ENCODE data around the gene PP2D1. TPM values are rescaled to one million over a fixed set of nuclear protein-coding genes. Genes with fewer than 3 reads are reported as not detected.

The PP2D1 gene
- total and polyA plus RNA-seq, 9 of the 15 experiments (the other 6 are each of a cell fraction or from before 2014, with no cell fraction given), result 0.07 to 0.10 TPM; not detected in 7

DNA sequence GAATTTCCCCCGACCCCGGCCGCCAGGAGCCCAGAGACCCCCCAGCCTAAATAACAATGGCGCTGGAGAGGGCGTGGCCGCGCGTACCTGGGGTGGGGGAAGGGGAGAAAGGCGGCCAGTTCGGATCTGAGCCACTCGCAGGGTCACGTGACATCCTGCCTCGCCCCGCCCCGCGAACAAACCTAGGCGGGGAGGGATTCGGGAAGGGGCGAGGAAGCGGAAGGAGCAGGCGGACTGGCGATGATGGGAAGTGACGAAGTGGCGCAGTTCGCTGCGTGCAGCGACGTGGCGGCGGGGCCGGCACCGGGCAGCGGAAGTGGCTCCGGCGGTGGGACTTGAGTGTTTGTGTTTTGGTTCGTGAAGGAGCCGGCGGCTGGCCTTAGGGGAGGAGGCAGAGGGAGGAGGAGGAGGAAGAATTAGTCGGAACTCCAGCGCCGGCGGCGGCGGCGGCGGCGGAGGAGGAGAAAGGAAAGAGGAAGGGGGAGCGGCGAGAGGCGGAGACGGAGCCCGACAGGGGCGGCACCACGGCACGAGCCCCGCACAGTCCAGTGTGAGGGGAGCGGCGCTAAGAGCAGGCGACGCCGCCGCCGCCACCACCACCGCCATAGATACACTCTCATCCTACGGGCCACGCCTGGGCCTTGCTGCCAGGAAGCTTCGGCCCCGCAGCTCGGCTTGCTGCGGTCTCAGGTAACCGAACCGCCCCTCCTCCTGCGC is 65.1 kb downstream of the PP2D1 start, which contains the start of gene RAB5A (continued):
- TF ChIP-seq SIRT6 (IDR thresholded peaks at IDR 0.05; ENCODE audit: low read depth, low read length), result no peak
- peak; percentile 34; the same call in 1 of the 2 replicates for TF ChIP-seq SMARCA4 (IDR thresholded peaks at IDR 0.05)
- TF ChIP-seq, protein P1, sequence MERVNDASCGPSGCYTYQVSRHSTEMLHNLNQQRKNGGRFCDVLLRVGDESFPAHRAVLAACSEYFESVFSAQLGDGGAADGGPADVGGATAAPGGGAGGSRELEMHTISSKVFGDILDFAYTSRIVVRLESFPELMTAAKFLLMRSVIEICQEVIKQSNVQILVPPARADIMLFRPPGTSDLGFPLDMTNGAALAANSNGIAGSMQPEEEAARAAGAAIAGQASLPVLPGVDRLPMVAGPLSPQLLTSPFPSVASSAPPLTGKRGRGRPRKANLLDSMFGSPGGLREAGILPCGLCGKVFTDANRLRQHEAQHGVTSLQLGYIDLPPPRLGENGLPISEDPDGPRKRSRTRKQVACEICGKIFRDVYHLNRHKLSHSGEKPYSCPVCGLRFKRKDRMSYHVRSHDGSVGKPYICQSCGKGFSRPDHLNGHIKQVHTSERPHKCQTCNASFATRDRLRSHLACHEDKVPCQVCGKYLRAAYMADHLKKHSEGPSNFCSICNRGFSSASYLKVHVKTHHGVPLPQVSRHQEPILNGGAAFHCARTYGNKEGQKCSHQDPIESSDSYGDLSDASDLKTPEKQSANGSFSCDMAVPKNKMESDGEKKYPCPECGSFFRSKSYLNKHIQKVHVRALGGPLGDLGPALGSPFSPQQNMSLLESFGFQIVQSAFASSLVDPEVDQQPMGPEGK (CRISPR knock-in tag; IDR thresholded peaks at IDR 0.05; ENCODE audit: borderline replicate concordance), result no peak
- TF ChIP-seq, protein P2, sequence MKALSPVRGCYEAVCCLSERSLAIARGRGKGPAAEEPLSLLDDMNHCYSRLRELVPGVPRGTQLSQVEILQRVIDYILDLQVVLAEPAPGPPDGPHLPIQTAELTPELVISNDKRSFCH (CRISPR knock-in tag; IDR thresholded peaks at IDR 0.05), result no peak
- TF ChIP-seq, protein P2 (tag; IDR thresholded peaks at IDR 0.05), result no peak; the same call in 1 of the 2 replicates
- TF ChIP-seq HEY1 (CRISPR knock-in tag; IDR thresholded peaks at IDR 0.05; ENCODE audit: borderline replicate concordance), result no peak
- no peak for TF ChIP-seq NFIX (CRISPR knock-in tag; IDR thresholded peaks at IDR 0.05; ENCODE audit: low read depth)
- peak; percentile 2; the same call in 1 of the 2 replicates for TF ChIP-seq E2F3 (CRISPR knock-in tag; IDR thresholded peaks at IDR 0.05)
- TF ChIP-seq JUN (IDR thresholded peaks at IDR 0.05; ENCODE audit: borderline replicate concordance, low read depth, low read length), result peak; percentile 50; the same call in 1 of the 2 replicates
- TF ChIP-seq JUN (CRISPR knock-in tag; IDR thresholded peaks at IDR 0.05; ENCODE audit: borderline replicate concordance), result peak; percentile 52
- TF ChIP-seq, protein P3, sequence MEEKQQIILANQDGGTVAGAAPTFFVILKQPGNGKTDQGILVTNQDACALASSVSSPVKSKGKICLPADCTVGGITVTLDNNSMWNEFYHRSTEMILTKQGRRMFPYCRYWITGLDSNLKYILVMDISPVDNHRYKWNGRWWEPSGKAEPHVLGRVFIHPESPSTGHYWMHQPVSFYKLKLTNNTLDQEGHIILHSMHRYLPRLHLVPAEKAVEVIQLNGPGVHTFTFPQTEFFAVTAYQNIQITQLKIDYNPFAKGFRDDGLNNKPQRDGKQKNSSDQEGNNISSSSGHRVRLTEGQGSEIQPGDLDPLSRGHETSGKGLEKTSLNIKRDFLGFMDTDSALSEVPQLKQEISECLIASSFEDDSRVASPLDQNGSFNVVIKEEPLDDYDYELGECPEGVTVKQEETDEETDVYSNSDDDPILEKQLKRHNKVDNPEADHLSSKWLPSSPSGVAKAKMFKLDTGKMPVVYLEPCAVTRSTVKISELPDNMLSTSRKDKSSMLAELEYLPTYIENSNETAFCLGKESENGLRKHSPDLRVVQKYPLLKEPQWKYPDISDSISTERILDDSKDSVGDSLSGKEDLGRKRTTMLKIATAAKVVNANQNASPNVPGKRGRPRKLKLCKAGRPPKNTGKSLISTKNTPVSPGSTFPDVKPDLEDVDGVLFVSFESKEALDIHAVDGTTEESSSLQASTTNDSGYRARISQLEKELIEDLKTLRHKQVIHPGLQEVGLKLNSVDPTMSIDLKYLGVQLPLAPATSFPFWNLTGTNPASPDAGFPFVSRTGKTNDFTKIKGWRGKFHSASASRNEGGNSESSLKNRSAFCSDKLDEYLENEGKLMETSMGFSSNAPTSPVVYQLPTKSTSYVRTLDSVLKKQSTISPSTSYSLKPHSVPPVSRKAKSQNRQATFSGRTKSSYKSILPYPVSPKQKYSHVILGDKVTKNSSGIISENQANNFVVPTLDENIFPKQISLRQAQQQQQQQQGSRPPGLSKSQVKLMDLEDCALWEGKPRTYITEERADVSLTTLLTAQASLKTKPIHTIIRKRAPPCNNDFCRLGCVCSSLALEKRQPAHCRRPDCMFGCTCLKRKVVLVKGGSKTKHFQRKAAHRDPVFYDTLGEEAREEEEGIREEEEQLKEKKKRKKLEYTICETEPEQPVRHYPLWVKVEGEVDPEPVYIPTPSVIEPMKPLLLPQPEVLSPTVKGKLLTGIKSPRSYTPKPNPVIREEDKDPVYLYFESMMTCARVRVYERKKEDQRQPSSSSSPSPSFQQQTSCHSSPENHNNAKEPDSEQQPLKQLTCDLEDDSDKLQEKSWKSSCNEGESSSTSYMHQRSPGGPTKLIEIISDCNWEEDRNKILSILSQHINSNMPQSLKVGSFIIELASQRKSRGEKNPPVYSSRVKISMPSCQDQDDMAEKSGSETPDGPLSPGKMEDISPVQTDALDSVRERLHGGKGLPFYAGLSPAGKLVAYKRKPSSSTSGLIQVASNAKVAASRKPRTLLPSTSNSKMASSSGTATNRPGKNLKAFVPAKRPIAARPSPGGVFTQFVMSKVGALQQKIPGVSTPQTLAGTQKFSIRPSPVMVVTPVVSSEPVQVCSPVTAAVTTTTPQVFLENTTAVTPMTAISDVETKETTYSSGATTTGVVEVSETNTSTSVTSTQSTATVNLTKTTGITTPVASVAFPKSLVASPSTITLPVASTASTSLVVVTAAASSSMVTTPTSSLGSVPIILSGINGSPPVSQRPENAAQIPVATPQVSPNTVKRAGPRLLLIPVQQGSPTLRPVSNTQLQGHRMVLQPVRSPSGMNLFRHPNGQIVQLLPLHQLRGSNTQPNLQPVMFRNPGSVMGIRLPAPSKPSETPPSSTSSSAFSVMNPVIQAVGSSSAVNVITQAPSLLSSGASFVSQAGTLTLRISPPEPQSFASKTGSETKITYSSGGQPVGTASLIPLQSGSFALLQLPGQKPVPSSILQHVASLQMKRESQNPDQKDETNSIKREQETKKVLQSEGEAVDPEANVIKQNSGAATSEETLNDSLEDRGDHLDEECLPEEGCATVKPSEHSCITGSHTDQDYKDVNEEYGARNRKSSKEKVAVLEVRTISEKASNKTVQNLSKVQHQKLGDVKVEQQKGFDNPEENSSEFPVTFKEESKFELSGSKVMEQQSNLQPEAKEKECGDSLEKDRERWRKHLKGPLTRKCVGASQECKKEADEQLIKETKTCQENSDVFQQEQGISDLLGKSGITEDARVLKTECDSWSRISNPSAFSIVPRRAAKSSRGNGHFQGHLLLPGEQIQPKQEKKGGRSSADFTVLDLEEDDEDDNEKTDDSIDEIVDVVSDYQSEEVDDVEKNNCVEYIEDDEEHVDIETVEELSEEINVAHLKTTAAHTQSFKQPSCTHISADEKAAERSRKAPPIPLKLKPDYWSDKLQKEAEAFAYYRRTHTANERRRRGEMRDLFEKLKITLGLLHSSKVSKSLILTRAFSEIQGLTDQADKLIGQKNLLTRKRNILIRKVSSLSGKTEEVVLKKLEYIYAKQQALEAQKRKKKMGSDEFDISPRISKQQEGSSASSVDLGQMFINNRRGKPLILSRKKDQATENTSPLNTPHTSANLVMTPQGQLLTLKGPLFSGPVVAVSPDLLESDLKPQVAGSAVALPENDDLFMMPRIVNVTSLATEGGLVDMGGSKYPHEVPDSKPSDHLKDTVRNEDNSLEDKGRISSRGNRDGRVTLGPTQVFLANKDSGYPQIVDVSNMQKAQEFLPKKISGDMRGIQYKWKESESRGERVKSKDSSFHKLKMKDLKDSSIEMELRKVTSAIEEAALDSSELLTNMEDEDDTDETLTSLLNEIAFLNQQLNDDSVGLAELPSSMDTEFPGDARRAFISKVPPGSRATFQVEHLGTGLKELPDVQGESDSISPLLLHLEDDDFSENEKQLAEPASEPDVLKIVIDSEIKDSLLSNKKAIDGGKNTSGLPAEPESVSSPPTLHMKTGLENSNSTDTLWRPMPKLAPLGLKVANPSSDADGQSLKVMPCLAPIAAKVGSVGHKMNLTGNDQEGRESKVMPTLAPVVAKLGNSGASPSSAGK (IDR thresholded peaks at IDR 0.05), result peak; percentile 75
- peak; percentile 83 for TF ChIP-seq NR2C1 (IDR thresholded peaks at IDR 0.05)
- no peak for TF ChIP-seq NR2C1 (tag; IDR thresholded peaks at IDR 0.05)
- no peak for TF ChIP-seq ZNF197 (CRISPR knock-in tag; IDR thresholded peaks at IDR 0.05; ENCODE audit: low read depth)
- no peak for TF ChIP-seq ZSCAN29 (IDR thresholded peaks at IDR 0.05)

Measured in K562 (cell line).